DOHH2 (cell line): Measurements from ENCODE around the gene TAF3.

Source experiments
- H3F3A ChIP-seq: fragments of 200-600 bp; sonication (generic), shearing (Covaris generic); 2 replicates; pipeline ENCODE4 v1.6.0; 2016; ENCODE audit warnings: antibody characterized with exemption, mild to moderate bottlenecking; ENCODE audit not compliant: control insufficient read depth, insufficient read depth
- H3K27ac ChIP-seq: fragments of 200-600 bp; sonication (generic); 2 replicates; pipeline ENCODE4 v1.5.1; 2014; ENCODE audit warnings: low read depth, mild to moderate bottlenecking, low read length, moderate library complexity
- H3K27me3 ChIP-seq: fragments of 200-600 bp; sonication (generic); 2 replicates; pipeline ENCODE4 v1.6.1; 2014; ENCODE audit warnings: mild to moderate bottlenecking, low read length, mixed read lengths; ENCODE audit not compliant: control insufficient read depth
- H3K36me3 ChIP-seq: fragments of 200-600 bp; sonication (generic); 2 replicates; pipeline ENCODE4 v1.6.1; 2014; ENCODE audit warnings: mild to moderate bottlenecking, low read length, moderate library complexity, mixed read lengths; ENCODE audit not compliant: control insufficient read depth
- H3K4me1 ChIP-seq: fragments of 200-600 bp; sonication (generic); 2 replicates; pipeline ENCODE4 v1.6.1; 2014; ENCODE audit warnings: mild to moderate bottlenecking, low read length, mixed read lengths; ENCODE audit not compliant: control insufficient read depth
- H3K4me2 ChIP-seq: fragments of 200-600 bp; sonication (generic); 2 replicates; pipeline ENCODE4 v1.6.0; 2014; ENCODE audit warnings: mild to moderate bottlenecking, low read length, moderate library complexity
- H3K4me3 ChIP-seq: fragments of 200-600 bp; sonication (generic); 2 replicates; pipeline ENCODE4 v1.5.1; 2014; ENCODE audit warnings: mild to moderate bottlenecking, low read length, mixed read lengths
- H3K79me2 ChIP-seq: fragments of 200-600 bp; sonication (generic); 2 replicates; pipeline ENCODE4 v1.6.1; 2014; ENCODE audit warnings: mild to moderate bottlenecking, low read length, mixed read lengths; ENCODE audit not compliant: control insufficient read depth
- H3K9me2 ChIP-seq: fragments of 200-600 bp; sonication (generic); replicated peaks from 2 replicates; pipeline ENCODE4 v1.6.1; 2014; ENCODE audit warnings: mild to moderate bottlenecking, low read length, mixed read lengths; ENCODE audit not compliant: control insufficient read depth
- H3K9me3 ChIP-seq: fragments of 200-600 bp; sonication (generic); 2 replicates; pipeline ENCODE4 v1.6.1; 2014; ENCODE audit warnings: antibody characterized with exemption, low read length, mixed read lengths; ENCODE audit not compliant: control insufficient read depth, insufficient read depth
- H4K20me1 ChIP-seq: fragments of 200-600 bp; sonication (generic); 2 replicates; pipeline ENCODE4 v1.6.0; 2014; ENCODE audit warnings: low read depth, mild to moderate bottlenecking, antibody characterized with exemption, low read length, moderate library complexity; ENCODE audit not compliant: control insufficient read depth, insufficient read depth
- CTCF ChIP-seq: fragments of 200-600 bp; sonication (generic); IDR thresholded peaks from one replicate; pipeline ENCODE4 v1.5.1; 2014; ENCODE audit warnings: antibody characterized with exemption, mild to moderate bottlenecking, low read depth, low read length; ENCODE audit not compliant: poor library complexity, severe bottlenecking
- EZH2phosphoT487 ChIP-seq: fragments of 200-600 bp; sonication (generic); IDR thresholded peaks from 2 replicates; pipeline ENCODE4 v1.6.1; 2017; ENCODE audit warnings: borderline replicate concordance, mild to moderate bottlenecking, antibody characterized with exemption, low read length, moderate library complexity, mixed read lengths

The TAF3 gene

GRCh38 chr10:7998831-7999230 is 180.5 kb downstream of the TAF3 start:
- Histone ChIP-seq H4K20me1 (no peaks in the 10 kb centered on the region), H3K4me1 (no peaks in the 10 kb centered on the region), H3K79me2 (no peaks in the 10 kb centered on the region), H3K9me3 (no peaks in the 10 kb centered on the region), H3K9me2 (no peaks in the 10 kb centered on the region), H3K27me3 (no peaks in the 10 kb centered on the region), H3K4me2 (no peak overlapping the region), H3F3A (no peaks in the 10 kb centered on the region), H3K27ac (no peak overlapping the region), H3K4me3 (no peak overlapping the region), H3K36me3 (no peaks in the 10 kb centered on the region)
- TF ChIP-seq CTCF (no peak), EZH2phosphoT487 (no peak)

GRCh38 chr10:8004469-8005000 is 186.2 kb downstream of the TAF3 start:
- TF ChIP-seq CTCF (no peak), EZH2phosphoT487 (no peak)

GRCh38 chr10:8006274-8006999 is 188.1 kb downstream of the TAF3 start:
- Histone ChIP-seq H3F3A (no peaks in the 10 kb centered on the region), H3K79me2 (no peaks in the 10 kb centered on the region), H3K27ac (no peak overlapping the region), H3K9me2 (no peaks in the 10 kb centered on the region), H3K4me1 (0 out of 2 replicates have a peak, but pooled peaks cover 3% of the 10 kb centered on the region), H3K27me3 (no peaks in the 10 kb centered on the region), H3K4me2 (no peak overlapping the region), H3K36me3 (peaks cover 3% of the 10 kb centered on the region; the same call in 1 of the 2 replicates), H3K4me3 (no peak overlapping the region), H4K20me1 (no peaks in the 10 kb centered on the region), H3K9me3 (peaks cover 5% of the 10 kb centered on the region; the same call in 1 of the 2 replicates)
- TF ChIP-seq EZH2phosphoT487 (no peak), CTCF (no peak)

More at GRCh38 chr10:8004469-8005000, 186.2 kb downstream of the TAF3 start:
- H3K36me3 ChIP-seq: no peaks in the 10 kb centered on the region
- H3F3A ChIP-seq: no peaks in the 10 kb centered on the region
- no peaks in the 10 kb centered on the region for H3K27me3 ChIP-seq
- H3K9me2 ChIP-seq: no peaks in the 10 kb centered on the region
- H3K4me3 ChIP-seq: no peak overlapping the region
- H4K20me1 ChIP-seq: no peaks in the 10 kb centered on the region
- peaks cover 5% of the 10 kb centered on the region; the same call in 1 of the 2 replicates for H3K9me3 ChIP-seq
- no peaks in the 10 kb centered on the region for H3K79me2 ChIP-seq
- H3K4me1 ChIP-seq: 0 out of 2 replicates have a peak, but pooled peaks cover 3% of the 10 kb centered on the region
- no peak overlapping the region for H3K27ac ChIP-seq
- H3K4me2 ChIP-seq: no peak overlapping the region
